H1 (cell line): Measurements from ENCODE around the gene MPP4. TPM values are rescaled to one million over a fixed set of nuclear protein-coding genes. Genes with fewer than 3 reads are reported as not detected.
A peak's percentile ranks its signal among the peaks of the same experiment; 100 is the strongest.

Experiments
- POLR2A ChIP-seq, 2 experiments: IDR thresholded peaks; 1 replicate in 1 of 2; 2 replicates in 1 of 2; pipeline ENCODE4 v1.6.1; 2011; ENCODE audit warnings: low read depth in 2 of 2, low read length in 2 of 2, mild to moderate bottlenecking in 2 of 2; ENCODE audit errors: control extremely low read depth in 1 of 2
- polyA plus RNA-seq, 7 experiments: library from polyadenylated mRNA; depleted of rRNA in 3 of 7; stranded (reverse) in 5 of 7; unstranded in 2 of 7; fragments of >200 nt in 5 of 7; fragments of 200-250 nt in 2 of 7; gene quantifications; 1 replicate in 5 of 7; 2 replicates in 1 of 7; 4 replicates in 1 of 7; pipeline versions ENCODE4 v1.2.1 to v1.2.3, GENCODE V29; 2011 to 2013; ENCODE audit warnings: missing spikeins in 2 of 7, mixed read lengths in 2 of 7
- total RNA-seq: library from RNA; stranded (reverse); fragmentation: NEBNext Ultra II Directional; extraction: Animal tissue kit (Norgen Biotek cat#: 25700); gene quantifications from 2 replicates; pipeline ENCODE4 v1.2.1, GENCODE V29; 2021
- TF ChIP-seq, protein P1 (sequence below): IDR thresholded peaks from 2 replicates; pipeline ENCODE4 v1.6.1; 2011; ENCODE audit warnings: low read length, improper control_type of control experiment

The MPP4 gene
- total and polyA plus RNA-seq, 2 of the 8 experiments (the other 6 are each of a cell fraction or from before 2014, with no cell fraction given) = not detected

DNA sequence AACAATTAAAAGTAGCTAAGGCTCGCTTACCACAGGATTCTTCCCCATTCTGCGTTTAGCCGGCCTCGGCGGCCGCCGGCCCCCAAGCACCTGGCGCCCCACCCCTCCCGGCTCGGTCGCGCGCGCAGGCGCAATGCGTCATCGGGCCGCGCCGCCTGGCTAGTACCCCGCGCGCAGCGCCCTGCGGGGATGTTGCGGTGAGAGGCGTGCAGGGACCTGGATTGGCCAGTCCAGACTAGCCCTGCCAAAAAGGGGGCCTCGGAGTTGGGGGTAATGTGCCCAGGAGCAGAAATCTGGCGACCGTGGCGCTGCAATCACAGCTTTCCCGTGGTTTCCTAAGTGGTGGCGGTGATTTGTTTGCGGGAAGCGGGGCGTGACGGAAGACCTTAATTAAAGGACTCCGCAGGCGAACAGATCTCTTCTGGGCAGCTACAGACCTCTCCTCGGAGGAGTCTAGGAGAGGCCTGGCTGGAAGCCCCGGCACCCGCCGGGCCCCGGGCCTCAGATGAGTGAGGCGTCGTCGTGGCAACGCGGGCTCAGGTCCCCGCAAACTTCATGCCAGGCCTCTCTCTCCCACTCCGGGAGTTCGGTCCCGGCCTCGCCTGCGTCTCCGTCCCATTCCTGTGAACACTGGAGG, 55.7 kb downstream of the MPP4 start (continued):
- TF ChIP-seq, protein P1, sequence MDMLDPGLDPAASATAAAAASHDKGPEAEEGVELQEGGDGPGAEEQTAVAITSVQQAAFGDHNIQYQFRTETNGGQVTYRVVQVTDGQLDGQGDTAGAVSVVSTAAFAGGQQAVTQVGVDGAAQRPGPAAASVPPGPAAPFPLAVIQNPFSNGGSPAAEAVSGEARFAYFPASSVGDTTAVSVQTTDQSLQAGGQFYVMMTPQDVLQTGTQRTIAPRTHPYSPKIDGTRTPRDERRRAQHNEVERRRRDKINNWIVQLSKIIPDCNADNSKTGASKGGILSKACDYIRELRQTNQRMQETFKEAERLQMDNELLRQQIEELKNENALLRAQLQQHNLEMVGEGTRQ = no peak
- TF ChIP-seq POLR2A (IDR thresholded peaks at IDR 0.05; ENCODE audit: control extremely low read depth in 1 of 2, low read depth in 2 of 2, low read length in 2 of 2) = peak; percentile 80 to 82; a peak in 2 of 3 replicates
- TF ChIP-seq, all 59 proteins: peak for 24
